ENCODE results near the gene SLAMF9. TPM values are rescaled to one million over a fixed set of nuclear protein-coding genes. Genes with fewer than 3 reads are reported as not detected.

The SLAMF9 gene
- total RNA-seq, 1 donor from 2014 or later = 0.43 TPM

DNA sequence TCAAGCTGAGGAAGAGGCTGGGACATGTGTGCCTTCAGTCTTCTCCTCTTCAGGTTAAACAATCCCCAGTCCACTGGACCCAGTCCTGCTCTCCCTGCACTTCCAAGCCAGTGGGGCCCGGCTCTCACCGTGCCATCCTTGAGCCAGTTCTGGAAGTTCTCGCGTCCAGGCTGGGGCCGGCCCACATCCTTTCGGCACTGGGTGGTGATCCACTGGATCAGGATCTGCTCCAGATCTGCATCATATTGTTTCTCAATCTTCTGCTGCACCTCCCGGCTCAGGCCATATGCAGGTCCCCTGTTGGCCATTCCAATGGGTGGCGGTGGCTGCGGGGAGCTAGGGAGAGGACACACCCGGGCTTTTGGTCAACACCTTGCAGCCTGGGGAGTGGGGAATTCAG is 33.8 kb downstream of the SLAMF9 start:
- no peaks in the 10 kb centered on the region for H3K27me3 ChIP-seq (ENCODE audit: insufficient read depth, low read length)
- no peaks in the 10 kb centered on the region for H3K9me3 ChIP-seq (ENCODE audit: insufficient read depth, low read depth, low read length)
- H3K27ac ChIP-seq (ENCODE audit: low read depth, low read length) = no peak overlapping the region
- H3K27me3 Mint-ChIP-seq (ENCODE audit: low read depth, unreplicated experiment) = no peaks in the 10 kb centered on the region
- H3K9me3 Mint-ChIP-seq (ENCODE audit: unreplicated experiment) = no peaks in the 10 kb centered on the region
- H3K27ac Mint-ChIP-seq (ENCODE audit: unreplicated experiment) = no peak overlapping the region
- no peak for TF ChIP-seq EZH2 (IDR thresholded peaks at IDR 0.05; ENCODE audit: insufficient read depth, low read length)
- TF ChIP-seq, protein P1, sequence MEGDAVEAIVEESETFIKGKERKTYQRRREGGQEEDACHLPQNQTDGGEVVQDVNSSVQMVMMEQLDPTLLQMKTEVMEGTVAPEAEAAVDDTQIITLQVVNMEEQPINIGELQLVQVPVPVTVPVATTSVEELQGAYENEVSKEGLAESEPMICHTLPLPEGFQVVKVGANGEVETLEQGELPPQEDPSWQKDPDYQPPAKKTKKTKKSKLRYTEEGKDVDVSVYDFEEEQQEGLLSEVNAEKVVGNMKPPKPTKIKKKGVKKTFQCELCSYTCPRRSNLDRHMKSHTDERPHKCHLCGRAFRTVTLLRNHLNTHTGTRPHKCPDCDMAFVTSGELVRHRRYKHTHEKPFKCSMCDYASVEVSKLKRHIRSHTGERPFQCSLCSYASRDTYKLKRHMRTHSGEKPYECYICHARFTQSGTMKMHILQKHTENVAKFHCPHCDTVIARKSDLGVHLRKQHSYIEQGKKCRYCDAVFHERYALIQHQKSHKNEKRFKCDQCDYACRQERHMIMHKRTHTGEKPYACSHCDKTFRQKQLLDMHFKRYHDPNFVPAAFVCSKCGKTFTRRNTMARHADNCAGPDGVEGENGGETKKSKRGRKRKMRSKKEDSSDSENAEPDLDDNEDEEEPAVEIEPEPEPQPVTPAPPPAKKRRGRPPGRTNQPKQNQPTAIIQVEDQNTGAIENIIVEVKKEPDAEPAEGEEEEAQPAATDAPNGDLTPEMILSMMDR (IDR thresholded peaks at IDR 0.05; ENCODE audit: insufficient read depth, low read depth, low read length) = no peak
- peaks cover 75% of the 10 kb centered on the region for H3K79me2 ChIP-seq (ENCODE audit: insufficient read depth, low read length)
- FAIRE-seq (no peak), DNase-seq (ENCODE audit: low read depth) (no peak)
- peaks cover 32% of the 10 kb centered on the region for H3K36me3 ChIP-seq (ENCODE audit: insufficient read depth, low read length)
- peaks cover 26% of the 10 kb centered on the region for H3K36me3 Mint-ChIP-seq (ENCODE audit: low read depth, unreplicated experiment)
- H3K4me1 Mint-ChIP-seq (ENCODE audit: low read depth, unreplicated experiment) = peaks cover 63% of the 10 kb centered on the region
- peaks cover 71% of the 10 kb centered on the region for H4K20me1 ChIP-seq (ENCODE audit: insufficient read depth, low read length)
- peak overlapping the region; percentile 99 for H3K9ac ChIP-seq (ENCODE audit: low read length)
- H3K4me3 Mint-ChIP-seq (ENCODE audit: unreplicated experiment) = no peak overlapping the region
- H3K4me2 ChIP-seq (ENCODE audit: low read length) = no peak overlapping the region
- no peak overlapping the region for H2AFZ ChIP-seq (ENCODE audit: low read depth, low read length)
- H3K4me3 ChIP-seq (ENCODE audit: insufficient read depth, low read depth, low read length) = no peak overlapping the region
- H3K4me1 ChIP-seq (ENCODE audit: insufficient read depth, low read length) = peaks cover 65% of the 10 kb centered on the region

DNA sequence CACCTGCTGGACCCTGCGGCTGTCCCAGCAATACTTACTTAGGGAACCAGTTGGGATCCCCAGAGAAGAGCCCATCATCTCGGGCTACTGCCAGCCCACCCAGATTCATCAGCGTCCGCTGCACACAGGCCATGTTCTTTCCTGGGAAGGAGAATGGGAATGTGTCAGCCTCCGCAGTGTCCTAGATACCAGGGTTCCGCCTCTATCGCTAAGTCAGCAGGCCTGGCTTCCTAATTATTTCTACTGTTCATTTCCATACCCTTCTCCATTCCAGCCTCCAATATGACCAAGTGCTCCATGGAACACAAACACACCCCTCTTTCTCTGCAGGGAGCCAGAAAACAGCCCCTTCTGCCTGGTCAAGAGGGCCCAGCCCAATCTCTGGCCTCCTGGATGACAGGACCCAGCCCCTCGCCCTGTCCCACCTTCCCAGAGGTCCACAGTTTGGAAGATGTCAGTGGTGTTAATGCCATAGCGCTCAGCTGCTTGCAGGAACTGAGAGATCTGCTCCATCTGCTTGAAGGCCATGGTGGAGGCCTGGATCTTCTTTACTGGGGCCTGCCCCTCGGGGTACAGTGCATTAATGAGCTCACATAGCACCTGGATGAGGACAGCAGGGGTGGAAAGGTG is 34.7 kb downstream of the SLAMF9 start:
- no peak for FAIRE-seq
- Mint-ChIP-seq H3K27ac (ENCODE audit: unreplicated experiment) (no peak overlapping the region), H3K4me3 (ENCODE audit: unreplicated experiment) (no peak overlapping the region), H3K9me3 (ENCODE audit: unreplicated experiment) (no peaks in the 10 kb centered on the region), H3K36me3 (ENCODE audit: low read depth, unreplicated experiment) (peaks cover 26% of the 10 kb centered on the region), H3K27me3 (ENCODE audit: low read depth, unreplicated experiment) (no peaks in the 10 kb centered on the region), H3K4me1 (ENCODE audit: low read depth, unreplicated experiment) (peaks cover 69% of the 10 kb centered on the region)
- Histone ChIP-seq H3K36me3 (ENCODE audit: insufficient read depth, low read length) (peaks cover 32% of the 10 kb centered on the region), H3K27me3 (ENCODE audit: insufficient read depth, low read length) (no peaks in the 10 kb centered on the region), H3K4me3 (ENCODE audit: insufficient read depth, low read depth, low read length) (no peak overlapping the region), H3K79me2 (ENCODE audit: insufficient read depth, low read length) (peaks cover 66% of the 10 kb centered on the region), H2AFZ (ENCODE audit: low read depth, low read length) (no peak overlapping the region), H3K4me1 (ENCODE audit: insufficient read depth, low read length) (peaks cover 65% of the 10 kb centered on the region), H4K20me1 (ENCODE audit: insufficient read depth, low read length) (peaks cover 66% of the 10 kb centered on the region), H3K27ac (ENCODE audit: low read depth, low read length) (no peak overlapping the region), H3K4me2 (ENCODE audit: low read length) (no peak overlapping the region), H3K9me3 (ENCODE audit: insufficient read depth, low read depth, low read length) (no peaks in the 10 kb centered on the region), H3K9ac (ENCODE audit: low read length) (no peak overlapping the region)
- TF ChIP-seq EZH2 (IDR thresholded peaks at IDR 0.05; ENCODE audit: insufficient read depth, low read length) = no peak
- TF ChIP-seq, protein P1 (IDR thresholded peaks at IDR 0.05; ENCODE audit: insufficient read depth, low read depth, low read length) = no peak
- no peak for DNase-seq (ENCODE audit: low read depth)

Data from astrocyte (in vitro differentiated cells and primary cell).